NCI-H2107 treated with DMSO at 0.1 percent for 48 hours (cell line): ENCODE data around the gene SMARCD2.
"Not testable (repeated sequence)": the region's sequence is repeated elsewhere in the genome, so short reads cannot be mapped to it uniquely, and the experiment has no call there.

Experiments
- DNase-seq: peaks from one replicate; lab custom pipeline; 2025; ENCODE audit not compliant: unreplicated experiment; lab: John Stamatoyannopoulos, UW

Gene SMARCD2

DNA sequence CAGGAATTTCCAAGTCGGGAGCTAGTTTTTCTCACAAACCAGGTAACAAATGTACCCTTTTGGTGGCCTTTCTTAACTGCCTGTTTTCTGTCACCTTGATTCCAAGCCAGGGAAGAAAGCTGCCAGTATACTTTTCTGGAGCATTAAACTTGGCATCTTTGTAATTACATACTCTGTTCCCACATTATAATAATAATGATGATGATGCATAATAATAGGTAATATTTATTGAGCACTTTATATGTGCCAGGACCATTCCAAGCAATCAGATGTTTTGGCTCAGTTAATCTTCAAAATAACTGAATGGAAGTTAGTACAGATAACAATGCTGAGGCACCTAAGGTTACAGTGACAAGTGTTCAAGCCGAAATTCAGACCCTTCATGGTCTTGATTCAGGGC, 26.4 kb downstream of the SMARCD2 start:
- no peak for DNase-seq

DNA sequence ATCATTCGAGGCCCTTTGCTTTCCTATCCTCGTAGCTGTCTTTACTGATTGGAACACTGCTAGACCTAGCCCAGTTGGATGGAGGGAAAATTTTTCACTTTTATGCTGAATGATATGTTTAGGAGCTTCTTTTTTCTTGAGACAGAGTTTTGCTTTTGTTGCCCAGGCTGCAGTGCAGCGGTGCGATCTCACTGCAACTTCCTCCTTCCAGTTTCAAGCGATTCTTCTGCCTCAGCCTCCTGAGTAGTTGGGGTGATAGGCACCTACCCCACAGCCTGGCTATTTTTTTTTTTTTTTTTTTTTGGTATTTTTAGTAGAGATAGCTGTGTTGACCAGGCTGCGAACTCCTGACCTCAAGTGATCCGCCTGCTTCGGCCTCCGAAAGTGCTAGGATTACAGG, 32.5 kb downstream of the SMARCD2 start:
- DNase-seq: no peak

DNA sequence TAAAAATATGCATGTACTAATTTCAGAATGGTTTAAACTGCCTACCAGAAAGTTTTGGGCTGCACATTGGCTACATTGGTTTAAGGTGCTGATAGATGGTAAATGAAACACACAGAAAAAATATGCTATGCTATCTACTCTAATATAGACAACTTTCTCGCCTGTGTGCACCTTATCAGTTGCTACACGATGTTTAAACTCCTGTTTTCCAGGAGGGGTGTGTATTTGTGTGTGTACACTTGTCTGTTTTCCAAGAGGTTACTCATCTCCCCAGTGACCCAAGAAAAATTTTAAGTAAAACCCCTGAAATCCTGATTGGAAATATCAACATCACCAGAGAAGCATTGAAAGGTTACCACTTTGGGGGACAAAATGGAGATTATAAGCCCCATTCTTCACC, 36.9 kb downstream of the SMARCD2 start:
- DNase-seq: no peak

- no peak for DNase-seq
Observed at GRCh38 chr17:63804328-63804727, 38.2 kb downstream of the SMARCD2 start.

GRCh38 chr17:63800783-63801182, 41.7 kb downstream of the SMARCD2 start:
- no peak for DNase-seq

- DNase-seq: no peak
Observed at GRCh38 chr17:63798572-63799106, 43.8 kb downstream of the SMARCD2 start.

- DNase-seq: not testable (repeated sequence)
Observed at GRCh38 chr17:63796375-63796774, 46.1 kb downstream of the SMARCD2 start.

DNA sequence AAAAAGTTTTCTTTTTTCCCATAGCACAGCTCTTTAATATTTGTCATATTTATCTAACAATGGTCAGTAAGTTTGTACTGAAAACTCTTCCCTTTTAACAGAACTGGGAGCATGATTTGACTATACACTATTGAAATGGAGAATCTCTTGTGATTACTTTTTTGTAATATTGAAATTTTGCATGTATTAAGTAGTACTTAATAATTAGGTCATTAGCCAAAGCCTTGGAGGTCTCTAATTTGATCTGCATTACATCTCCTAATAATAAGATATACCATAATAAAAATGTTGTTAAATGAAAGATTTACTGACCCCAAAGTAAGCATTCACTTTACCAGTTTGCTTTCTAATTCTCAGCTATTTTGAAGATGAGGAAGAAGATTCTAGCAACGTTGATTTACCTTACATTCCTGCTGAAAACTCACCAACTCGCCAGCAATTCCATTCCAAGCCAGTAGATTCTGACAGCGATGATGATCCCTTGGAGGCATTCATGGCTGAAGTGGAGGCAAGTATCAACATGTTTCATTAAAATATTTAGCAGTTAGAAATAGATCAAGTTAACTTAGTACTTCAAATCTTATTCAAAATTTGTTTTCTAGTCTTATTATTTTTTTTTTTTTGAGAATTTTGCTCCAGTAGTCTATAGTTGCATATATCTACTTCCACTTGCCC, 50.3 kb downstream of the SMARCD2 start:
- no peak for DNase-seq

GRCh38 chr17:63790057-63790456, 52.4 kb downstream of the SMARCD2 start:
- no peak for DNase-seq

- DNase-seq: no peak
Observed at GRCh38 chr17:63786971-63787711, 55.3 kb downstream of the SMARCD2 start.

- no peak for DNase-seq
Observed at GRCh38 chr17:63786117-63786516, 56.4 kb downstream of the SMARCD2 start.

- DNase-seq: no peak
Observed at GRCh38 chr17:63785556-63785955, 56.9 kb downstream of the SMARCD2 start.

- no peak for DNase-seq
Observed at GRCh38 chr17:63783522-63783921, 59.0 kb downstream of the SMARCD2 start.
